NCI-H1417 (cell line): ENCODE measurements around the gene TMEM45B.
"Not testable (repeated sequence)": the region's sequence is repeated elsewhere in the genome, so short reads cannot be mapped to it uniquely, and the experiment has no call there.

Experiments used
- DNase-seq, 3 experiments: peaks; one replicate each; lab custom pipeline; 2025; lab: John Stamatoyannopoulos, UW

Gene TMEM45B

DNA sequence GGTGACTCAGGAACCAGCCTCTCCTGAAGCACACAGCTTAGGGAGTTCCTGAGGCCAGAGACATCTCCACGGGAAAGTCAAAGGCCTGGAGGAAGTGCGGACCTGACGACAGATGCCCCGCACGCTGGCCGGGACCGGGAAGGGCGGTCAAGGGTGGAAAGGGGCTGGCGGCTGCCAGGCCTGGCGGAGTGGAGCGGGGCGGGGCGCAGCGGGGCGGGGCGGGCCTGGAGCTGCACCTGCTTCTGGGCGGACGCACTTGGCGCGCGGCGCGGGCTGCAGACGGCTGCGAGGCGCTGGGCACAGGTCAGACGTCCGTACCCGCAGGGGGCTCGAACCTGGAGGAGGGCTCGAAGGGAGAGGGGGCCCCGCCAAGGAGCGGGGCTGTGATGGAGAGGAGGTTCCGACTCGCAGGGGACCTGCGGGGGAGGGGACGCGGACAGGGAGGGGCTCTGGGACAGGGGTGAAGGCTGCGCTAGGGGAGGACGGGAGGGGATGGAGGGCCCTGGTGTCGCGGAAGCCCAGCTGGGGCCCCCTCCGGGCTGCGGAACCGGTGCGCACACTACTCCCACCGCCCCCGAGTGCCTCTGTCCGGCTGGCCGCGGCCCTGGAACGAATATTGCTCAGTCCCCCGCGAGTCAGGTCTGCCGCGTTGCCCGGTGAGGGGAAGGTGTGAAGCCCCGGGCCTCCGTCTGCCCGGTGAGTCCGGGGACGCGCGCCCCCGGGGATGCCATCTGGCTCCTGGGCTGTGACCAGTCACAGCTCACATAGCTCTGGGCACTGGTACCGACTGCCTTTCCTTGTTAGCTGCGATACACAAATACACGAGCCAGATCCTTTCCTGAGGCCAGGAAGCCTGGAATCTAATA lies at the start of gene TMEM45B:
Gene TMEM45B (plus strand): TSS at position 253 of the 866 bp plus-strand sequence. CDS start 36,635 bp downstream, outside the sequence.
- DNase-seq, result peak; percentile 56 to 96 (median 89)

DNA sequence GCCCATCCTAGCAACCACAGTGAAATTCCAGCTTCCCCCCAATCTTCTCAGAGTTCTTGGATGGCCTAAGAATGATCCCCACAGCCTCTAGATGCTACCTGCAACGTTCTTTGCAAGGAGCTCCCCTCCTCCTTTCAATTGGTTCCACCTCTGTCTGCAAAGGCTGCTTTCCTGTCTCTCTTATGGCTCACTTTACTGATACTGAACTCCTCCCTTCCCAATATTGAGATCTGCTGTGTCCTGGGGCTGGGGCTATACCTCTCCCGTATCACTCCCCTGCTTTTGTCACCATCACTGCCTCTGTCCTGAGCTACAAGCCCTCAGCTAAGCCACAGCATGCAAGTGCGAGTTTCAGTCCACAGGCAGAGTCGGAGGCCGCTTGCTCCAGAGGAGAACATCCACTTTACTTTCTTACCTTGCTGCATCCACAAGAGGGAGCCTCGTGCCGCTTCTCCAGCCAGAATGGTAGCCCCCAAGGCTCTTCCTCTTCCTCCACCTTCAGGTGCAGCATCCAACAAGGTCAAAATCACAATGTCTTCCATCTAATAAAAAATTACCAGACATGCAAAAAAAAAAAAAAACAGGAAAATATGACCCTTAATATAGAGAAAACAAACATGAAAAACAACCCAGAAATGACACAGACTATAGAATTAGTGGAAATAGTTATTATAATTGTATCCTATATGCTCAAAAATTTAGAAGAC lies 48.6 kb upstream of the TMEM45B start:
- DNase-seq, result peak in 1 of 3 experiments; percentile 56

DNA sequence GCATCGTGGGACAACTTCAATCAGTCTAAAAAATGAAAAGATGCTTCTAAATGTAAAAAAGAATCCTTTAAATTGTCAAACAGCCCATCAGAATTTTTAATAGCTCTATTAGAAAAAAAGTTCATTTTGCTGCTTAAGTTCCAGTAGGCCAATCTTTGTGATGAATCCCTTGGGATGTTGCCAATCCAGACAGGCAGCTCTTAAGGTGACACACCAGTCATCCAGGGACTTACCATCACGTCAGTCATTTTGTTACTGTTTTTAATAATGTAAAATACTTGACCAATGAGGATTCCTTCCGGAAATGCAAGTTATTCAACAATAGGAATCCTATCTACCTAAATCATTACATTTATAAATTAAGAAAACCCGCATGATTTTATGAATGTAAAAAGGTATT lies 47.8 kb upstream of the TMEM45B start:
- no peak for DNase-seq

DNA sequence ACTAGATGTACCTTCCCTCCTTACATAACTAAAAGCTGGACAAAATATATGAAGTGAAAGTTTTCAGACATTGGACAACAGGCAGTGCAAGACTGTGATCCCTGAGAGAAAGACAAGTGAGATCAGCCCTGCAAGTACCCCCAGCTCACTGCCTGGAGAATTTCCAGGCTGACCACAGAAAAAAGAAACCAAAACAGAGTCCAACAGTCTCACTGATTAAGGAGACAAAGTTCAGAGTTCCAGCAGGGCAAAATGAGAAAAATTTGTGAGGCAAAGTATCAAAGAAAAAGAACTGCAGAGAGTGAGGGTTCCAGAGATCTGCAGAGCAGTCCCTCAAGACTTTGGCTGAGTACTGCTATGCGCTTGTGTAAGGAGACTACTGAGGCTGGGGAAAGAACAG lies 47.3 kb upstream of the TMEM45B start:
- DNase-seq, result no peak

DNA sequence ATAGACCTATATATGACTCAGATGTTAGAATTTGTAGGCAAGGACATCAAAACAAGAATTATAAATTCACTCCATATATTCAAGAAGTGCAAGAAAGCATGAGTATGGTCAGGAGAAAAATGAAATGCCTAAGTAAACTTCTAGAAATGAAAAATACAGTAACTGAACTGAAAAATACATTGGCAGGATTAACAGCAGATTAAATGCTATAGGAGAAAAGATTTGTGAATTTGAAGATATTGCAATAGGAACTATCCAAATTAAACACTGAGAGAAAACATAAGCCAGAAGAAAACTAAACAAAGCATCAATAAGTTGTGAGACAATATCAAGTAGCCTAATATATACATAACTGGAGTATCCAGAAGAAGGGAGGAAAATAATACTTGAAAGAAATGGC lies 46.6 kb upstream of the TMEM45B start:
- DNase-seq, result no peak

DNA sequence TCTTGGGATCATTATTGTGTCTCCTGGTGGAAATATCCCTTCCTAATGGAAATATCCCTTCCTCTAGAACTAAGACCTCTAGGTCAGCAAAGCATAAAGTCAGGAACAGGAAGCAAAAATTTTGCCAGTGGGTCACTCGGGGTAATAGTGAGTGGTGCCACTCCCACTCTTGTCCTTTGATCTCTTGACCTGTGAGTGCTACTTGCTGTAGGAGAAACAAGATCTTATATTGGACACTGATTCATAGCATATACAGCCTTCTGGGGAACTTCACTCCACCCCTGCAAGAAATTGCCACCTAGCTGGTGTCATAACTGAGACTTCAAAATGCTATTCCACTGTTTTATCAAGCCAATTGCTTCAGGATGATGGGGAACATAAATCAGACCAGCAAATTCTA lies 44.7 kb upstream of the TMEM45B start:
- DNase-seq, result no peak

DNA sequence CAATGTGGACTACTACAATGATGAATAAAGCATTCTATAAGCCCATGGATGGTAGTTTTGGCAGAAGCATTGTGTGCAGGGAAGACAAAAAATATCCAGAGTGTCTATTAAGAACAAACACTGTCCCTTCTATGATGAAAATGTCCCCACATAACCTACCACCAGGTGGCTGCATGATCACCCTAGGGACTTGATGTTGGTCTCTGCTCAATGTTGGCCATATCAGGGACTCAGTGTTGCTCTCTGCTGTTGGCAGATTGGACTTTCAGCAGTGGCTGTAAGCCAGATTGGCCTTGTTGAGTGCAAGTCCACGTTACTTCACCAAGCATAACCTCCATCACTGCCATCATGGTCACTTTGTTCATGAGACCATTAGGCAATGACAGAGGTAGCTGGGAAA lies 44.2 kb upstream of the TMEM45B start:
- peak in 1 of 3 experiments; percentile 27 for DNase-seq

DNA sequence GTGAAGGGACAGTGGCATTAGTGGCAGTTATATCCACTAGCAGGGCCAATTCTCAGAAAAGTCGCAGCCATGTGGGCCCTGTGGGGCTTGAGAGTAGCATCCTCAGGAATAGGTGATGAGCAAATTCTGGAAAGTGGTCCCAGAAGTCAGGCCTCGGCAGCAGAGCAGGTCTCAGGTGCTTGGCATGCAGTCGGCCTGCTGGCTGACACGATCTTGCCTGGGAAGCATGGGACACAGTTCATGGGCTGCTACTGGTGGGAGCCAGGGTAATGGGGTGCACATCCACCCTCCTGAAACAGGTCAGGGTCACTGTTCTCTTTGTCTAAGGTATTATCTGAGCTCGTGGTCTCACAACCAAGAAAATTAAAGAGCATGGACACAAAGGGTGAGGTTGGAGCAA lies 36.8 kb upstream of the TMEM45B start:
- DNase-seq, result no peak

DNA sequence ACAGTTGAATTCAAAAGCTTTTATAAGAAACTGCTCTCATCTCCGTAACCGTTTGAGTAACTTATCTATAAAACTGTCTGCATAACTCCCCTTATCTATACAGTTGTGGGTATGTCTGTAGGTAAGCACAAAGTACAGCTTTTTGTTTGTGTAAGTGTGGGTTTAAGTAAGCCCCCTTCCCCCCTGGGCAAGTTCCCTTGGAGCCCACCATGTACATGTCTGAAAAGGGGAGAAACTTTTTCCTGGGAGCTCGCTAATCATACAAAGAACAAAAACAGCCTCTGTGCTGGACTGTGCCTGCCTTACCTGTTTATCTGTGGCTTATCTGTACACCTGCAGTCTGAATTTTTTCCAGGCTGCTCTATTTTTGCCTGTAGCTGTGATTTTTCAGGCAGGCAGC lies 36.3 kb upstream of the TMEM45B start:
- DNase-seq, result no peak

DNA sequence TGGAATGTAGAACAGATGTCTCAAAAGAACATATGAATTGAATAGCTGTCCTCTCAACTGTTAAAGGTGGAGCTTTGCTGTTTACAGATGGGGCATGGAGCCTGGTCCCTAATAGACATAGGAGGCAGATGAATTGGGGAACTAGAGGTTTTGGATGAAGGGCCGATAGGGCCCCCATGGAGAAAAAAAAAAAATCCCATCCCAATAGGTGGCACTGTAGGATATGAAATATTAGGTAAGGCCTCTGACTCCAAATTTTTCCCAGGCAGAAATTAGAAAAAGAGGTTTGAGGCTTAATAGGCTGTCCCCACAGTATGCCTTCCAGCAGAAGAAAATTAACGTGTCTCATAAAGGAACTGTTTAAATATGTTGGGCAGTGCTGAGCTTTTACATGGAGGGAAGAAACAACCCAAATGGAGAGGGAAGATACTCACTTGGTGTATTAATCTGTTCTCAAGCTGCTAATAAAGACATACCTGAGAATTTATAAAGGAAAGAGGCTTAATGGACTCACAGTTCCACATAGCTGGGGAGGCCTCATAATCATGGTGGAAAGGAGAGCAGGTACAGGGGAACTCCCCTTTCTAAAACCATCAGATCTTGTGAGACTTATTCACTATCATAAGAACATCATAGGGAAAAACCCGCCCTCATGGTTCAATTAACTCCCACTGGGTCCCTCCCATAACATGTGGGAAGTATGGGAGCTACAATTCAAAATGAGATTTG lies 30.1 kb upstream of the TMEM45B start:
- DNase-seq, result peak; percentile 26 to 65 (median 35)

DNA sequence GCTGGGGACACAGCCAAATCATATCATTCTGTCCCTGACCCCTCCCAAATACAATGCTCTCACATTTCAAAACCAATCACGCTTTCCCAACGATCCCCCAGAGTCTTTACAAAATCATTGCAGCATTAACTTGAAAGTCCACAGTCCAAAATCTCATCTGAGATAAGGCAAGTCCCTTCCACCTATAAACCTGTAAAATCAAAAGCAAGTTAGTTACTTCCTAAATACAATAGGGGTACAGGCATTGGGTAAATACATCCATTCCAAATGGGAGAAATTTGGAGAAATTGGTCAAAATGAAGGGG lies 29.6 kb upstream of the TMEM45B start:
- not testable (repeated sequence) for DNase-seq

DNA sequence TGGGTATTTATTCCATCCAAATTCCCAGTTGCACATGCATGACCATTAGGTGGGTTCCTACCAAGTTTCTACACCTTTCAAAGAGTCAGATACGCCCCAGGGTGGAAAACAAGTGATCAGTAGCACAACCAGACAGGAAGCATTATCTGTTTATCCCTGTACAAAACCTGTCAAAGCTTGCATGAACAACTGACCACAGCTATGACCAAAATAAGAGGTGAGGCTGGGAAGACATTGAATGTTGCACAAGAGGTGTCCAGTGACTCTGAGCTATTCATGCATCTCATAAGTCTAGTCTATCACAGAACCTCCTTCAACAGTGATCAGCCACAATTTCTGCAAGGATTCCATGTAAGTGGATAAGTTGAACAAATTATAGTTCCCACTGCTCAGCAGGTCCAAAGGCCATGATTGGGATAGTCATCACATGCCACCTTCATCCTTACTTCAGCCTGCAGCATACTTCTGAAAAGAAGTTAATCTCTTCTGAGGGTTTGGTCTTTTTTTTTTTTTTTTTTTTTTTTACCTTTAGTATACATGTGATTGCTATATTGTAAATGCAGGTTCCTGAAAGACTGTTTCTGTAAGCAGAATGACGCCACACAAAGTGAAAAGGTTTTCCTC lies 28.0 kb upstream of the TMEM45B start:
- DNase-seq, result no peak

DNA sequence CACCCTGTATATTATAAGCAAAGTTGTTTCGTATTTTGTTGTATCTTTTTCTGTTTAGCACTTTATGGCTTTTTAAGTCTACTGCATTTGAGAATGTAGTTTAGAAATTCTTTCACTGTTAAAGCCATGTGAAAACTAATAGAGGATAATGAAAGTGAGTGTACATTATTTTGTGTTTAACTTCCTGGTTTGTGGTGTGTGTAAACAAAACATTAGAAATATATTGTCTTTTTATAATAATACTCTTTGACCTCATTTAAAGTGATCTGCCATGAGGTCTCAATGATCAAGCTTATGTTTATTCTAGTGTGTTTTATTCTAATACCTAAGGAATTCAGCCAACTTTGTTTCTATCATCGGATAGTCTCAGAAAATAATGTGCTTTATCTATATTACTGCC lies 27.4 kb upstream of the TMEM45B start:
- DNase-seq, result no peak

DNA sequence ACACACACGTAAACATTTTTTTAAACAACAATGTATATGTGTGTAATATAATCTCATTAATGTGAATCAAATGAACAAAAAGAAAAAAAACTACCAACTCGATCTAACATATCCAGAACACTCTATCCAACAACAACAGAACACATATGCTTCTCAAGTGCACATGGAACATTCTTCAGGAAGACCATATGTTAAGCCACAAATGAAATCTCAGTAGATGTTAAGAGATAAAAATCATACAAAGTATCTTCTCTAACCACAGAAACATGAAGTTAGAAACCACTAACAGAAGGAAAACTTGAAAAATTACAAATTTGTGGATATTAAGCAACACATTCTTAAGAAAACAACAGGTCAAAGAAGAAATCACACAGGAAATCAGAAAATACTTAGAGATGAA lies 25.5 kb upstream of the TMEM45B start:
- no peak for DNase-seq

DNA sequence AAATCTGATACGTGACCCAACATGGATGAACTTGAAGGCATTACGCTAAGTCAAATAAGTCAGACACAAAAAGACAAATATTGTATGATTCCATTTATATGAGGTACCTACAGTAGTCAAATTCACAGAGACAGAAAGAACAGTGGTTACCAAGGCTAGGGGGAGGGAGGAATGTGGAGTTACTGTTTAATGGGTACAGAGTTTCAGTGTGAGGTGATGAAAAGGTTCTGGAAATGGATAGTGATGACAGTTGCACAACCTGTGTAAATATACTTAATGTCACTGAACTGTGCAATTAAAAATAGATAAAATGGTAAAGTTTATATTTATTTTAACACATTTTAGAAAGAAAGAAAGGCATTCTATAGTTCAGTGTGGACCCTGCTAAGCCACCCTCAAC lies 24.1 kb upstream of the TMEM45B start:
- DNase-seq, result no peak

DNA sequence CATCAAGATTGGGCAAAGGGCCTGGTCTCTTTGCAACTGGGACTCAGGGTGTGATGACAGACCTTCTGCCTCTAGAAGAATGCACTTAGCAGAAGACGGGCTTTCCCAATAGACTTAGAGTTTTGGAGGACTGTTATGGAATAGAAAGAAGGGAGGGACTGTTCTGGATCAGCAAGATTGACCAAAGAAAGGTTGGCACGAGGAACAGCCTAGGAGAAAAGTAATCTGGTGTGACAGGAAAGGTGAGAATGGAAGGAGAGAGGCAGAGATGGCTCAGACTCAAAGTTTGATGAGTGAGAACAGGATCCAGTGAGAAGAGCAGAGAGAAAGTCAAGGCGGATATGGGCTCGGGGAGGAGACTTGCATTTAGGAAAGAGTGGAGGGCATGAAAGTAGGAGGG lies 23.0 kb upstream of the TMEM45B start:
- DNase-seq, result no peak

DNA sequence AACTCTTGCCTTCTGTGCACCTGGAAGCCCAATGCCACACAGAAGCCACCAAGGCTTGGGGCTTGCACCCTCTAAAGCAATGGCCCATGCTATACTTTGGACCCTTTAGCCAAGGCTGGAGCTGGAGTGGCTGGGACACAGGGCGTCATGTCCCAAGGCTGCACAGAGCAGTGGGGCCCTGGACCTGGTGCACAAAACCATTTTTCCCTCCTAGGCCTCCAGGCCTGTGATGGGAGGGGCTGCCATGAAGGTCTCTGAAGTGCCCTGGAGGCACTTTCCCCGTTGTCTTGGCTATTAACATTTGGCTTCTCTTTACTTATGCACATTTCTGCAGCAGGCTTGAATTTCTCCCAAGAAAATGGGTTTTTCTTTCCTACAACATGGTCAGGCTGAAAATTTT lies 20.6 kb upstream of the TMEM45B start:
- no peak for DNase-seq

DNA sequence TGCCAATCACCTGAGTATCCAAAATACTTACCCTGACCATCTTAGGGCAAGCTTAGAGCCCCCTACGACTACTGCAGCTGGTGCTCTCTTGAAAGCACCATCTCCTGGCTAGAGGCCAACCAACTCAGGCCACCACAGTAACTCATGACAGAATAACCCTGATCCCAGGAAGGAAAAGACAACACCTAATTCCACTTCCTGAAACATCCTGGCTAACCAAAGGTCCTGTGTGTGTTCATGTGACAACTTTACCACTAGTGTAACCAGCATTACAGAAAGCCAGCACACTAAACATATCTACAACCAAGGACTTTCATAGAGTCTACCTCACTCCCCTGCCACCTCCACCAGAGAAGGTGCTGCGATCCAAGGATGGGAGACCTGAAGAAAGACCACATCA lies 17.4 kb upstream of the TMEM45B start:
- DNase-seq, result no peak

DNA sequence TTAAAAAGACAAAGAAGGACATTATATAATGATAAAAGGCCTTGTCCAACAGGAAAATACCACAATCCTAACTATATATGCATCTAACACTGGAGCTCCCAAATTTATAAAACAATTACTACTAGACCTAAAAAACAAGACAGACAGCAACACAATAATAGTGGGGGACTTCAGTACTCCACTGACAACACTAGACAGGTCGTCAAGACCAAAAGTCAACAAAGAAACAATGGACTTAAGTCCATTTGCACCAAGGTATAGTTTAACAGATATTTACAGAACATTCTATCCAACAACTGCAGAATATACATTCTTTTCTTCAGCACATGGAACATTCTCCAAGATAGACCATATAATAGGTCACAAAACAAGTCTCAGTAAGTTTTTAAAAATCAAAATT lies 15.5 kb upstream of the TMEM45B start:
- DNase-seq, result not testable (repeated sequence)

DNA sequence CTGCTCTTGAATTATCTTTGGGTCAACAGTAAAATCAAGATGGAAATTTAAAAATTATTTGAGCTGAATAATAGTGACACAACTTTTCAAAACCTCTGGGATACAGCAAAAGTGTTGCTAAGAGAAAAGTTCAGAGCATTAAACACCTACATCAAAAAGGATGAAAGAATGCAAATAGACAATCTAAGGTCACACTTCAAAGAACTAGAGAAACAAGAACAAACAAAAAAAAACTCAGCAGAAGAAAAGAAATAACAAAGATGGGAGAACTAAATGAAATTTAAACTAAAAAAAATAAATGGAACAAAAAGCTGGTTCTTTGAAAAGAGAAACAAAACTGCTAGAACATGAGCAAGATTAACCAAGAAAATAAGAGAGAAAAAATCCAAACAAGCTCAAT lies 15.0 kb upstream of the TMEM45B start:
- DNase-seq, result no peak

DNA sequence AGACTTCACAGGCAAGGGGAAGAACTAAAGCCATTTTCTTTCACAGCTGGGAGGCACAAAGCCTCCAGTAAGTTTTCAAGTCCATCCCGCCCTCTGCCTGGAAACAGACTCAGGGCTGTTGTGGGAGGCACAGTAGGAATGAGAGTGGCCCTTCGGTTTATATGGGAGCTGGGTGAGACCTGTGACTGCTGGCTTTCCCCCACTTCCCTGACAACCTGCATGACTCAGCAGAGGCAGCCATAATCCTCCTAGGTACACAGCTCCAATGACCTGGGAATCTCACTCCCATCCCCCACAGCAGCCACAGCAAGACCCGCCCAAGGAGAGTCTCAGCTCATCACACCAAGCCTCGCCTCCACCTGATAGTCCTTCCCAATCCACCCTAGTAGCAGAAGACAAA lies 12.1 kb upstream of the TMEM45B start:
- DNase-seq, result no peak

DNA sequence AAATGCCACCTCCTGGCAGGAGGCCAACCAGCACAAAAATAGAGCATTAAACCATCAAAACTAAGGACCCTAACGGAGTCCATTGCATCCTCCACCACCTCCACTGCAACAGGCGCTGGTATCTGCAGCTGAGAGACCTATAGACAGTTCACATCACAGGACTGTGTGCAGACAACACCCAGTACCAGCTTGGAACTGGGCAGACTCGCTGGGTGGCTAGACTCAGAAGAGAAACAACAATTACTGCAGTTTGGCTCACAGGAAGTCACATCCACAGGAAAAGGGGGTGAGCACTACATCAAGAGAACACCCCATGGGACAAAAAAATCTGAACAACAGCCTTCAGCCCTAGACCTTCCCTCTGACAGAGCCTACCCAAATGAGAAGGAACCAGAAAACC lies 11.6 kb upstream of the TMEM45B start:
- no peak for DNase-seq
